ENCODE results near the gene HNRNPUL2. TPM values are rescaled to one million over a fixed set of nuclear protein-coding genes. Genes with fewer than 3 reads are reported as not detected.
"Not testable (repeated sequence)": the region's sequence is repeated elsewhere in the genome, so short reads cannot be mapped to it uniquely, and the experiment has no call there.

Gene HNRNPUL2
- total RNA-seq, 1 donor from 2014 or later, result 30.9 TPM

DNA sequence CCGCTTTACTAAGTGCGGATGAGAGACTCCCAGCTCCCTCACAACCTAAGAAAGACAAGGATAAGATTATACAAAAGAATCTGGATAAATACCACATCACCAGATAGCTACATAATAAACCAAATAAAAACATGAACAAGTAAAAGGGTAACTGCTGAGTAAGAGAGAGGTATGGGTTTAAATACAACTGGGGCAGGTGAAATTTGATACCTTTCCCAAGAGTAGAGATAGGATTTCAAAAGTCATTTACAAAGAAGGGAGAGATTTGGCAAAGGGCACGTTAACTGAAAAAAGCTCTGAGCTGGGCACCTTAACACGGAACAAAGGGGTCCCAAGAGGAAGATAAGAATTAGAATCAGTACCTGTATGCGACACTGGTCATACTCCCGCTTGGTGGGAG is 50.1 kb downstream of the HNRNPUL2 start:
- H3K27ac Mint-ChIP-seq, result no peak overlapping the region
- Histone ChIP-seq H3K9me3 (ENCODE audit: low read depth) (no peaks in the 10 kb centered on the region), H3K4me3 (no peak overlapping the region), H3K9ac (no peak overlapping the region), H2AFZ (replicated peaks) (no peak overlapping the region), H3K4me1 (peaks cover 7% of the 10 kb centered on the region), H4K20me1 (ENCODE audit: low read depth) (peaks cover 8% of the 10 kb centered on the region), H3K79me2 (ENCODE audit: low read depth) (peaks cover 33% of the 10 kb centered on the region), H3K27me3 (no peaks in the 10 kb centered on the region), H3K36me3 (no peaks in the 10 kb centered on the region), H3K27ac (no peak overlapping the region), H3K4me2 (no peak overlapping the region), H3F3A (ENCODE audit: low read depth) (peaks cover 55% of the 10 kb centered on the region)
- peaks cover 2% of the 10 kb centered on the region for H3K27me3 Mint-ChIP-seq (ENCODE audit: insufficient read depth, low read depth)
- no peak for DNase-seq (ENCODE audit: low spot score)
- H3K4me3 Mint-ChIP-seq, result peak overlapping the region; percentile 93
- TF ChIP-seq EZH2 (IDR thresholded peaks at IDR 0.05), result no peak
- no peak for TF ChIP-seq CTCF (IDR thresholded peaks at IDR 0.05)
- H3K4me1 Mint-ChIP-seq, result peaks cover 33% of the 10 kb centered on the region
- H3K36me3 Mint-ChIP-seq, result peaks cover 19% of the 10 kb centered on the region
- H3K9me3 Mint-ChIP-seq, result no peaks in the 10 kb centered on the region

DNA sequence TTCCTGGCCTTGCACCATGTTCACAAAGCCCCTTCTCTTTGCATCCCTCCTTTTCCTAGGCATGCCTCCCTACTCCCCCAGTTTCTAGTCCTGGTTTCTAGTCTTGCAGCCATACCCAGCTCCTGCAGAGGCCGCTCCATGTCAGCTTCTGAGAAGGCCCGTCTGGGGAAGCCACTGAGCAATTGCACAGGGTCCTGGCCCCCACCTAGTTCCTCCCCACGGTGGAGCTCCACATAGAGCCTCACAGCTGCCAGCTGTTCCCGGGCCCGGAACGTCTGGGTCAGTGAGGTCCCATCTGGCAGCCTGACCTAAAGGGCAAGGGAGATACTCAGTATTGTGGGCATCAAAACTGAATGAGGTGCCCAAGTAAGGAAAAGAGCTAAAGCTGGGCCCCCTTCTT is 50.6 kb downstream of the HNRNPUL2 start:
- H3K79me2 ChIP-seq (ENCODE audit: low read depth), result peaks cover 38% of the 10 kb centered on the region
- TF ChIP-seq CTCF (IDR thresholded peaks at IDR 0.05) (no peak), EZH2 (IDR thresholded peaks at IDR 0.05) (no peak), EZH2phosphoT487 (IDR thresholded peaks at IDR 0.05) (no peak)
- Mint-ChIP-seq H3K4me1 (peaks cover 33% of the 10 kb centered on the region), H3K4me3 (peak overlapping the region; percentile 93), H3K9me3 (no peaks in the 10 kb centered on the region), H3K27ac (no peak overlapping the region), H3K36me3 (peaks cover 19% of the 10 kb centered on the region), H3K27me3 (ENCODE audit: insufficient read depth, low read depth) (peaks cover 2% of the 10 kb centered on the region)
- H3K4me3 ChIP-seq, result no peak overlapping the region
- H3K9ac ChIP-seq, result no peak overlapping the region
- no peaks in the 10 kb centered on the region for H3K36me3 ChIP-seq
- no peak overlapping the region for H2AFZ ChIP-seq (replicated peaks)
- no peaks in the 10 kb centered on the region for H3K9me3 ChIP-seq (ENCODE audit: low read depth)
- DNase-seq (ENCODE audit: low spot score), result no peak
- peaks cover 58% of the 10 kb centered on the region for H3F3A ChIP-seq (ENCODE audit: low read depth)
- H3K4me2 ChIP-seq, result no peak overlapping the region
- H3K27me3 ChIP-seq, result no peaks in the 10 kb centered on the region
- peaks cover 7% of the 10 kb centered on the region for H3K4me1 ChIP-seq
- H3K27ac ChIP-seq, result no peak overlapping the region
- peaks cover 8% of the 10 kb centered on the region for H4K20me1 ChIP-seq (ENCODE audit: low read depth)

DNA sequence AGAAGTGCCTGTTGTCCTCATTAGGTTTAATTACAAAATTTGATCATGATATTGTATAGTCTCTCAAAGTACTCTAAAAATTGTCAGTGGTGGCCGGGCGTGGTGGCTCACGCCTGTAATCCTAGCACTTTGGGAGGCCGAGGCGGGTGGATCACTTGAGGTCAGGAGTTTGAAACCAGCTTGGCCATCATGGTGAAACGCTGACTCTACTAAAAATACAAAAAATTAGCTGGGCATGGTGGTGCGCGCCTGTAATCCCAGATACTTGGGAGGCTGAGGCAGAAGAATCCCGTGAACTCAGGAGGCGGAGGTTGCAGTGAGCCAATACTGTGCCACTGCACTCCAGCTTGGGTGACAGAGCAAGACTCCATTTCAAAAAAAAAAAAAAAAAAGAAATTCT is 51.8 kb downstream of the HNRNPUL2 start:
- not testable (repeated sequence) for H3K4me2 ChIP-seq; H3K4me3 Mint-ChIP-seq; DNase-seq (ENCODE audit: low spot score); H3K27me3 Mint-ChIP-seq (ENCODE audit: insufficient read depth, low read depth); H2AFZ ChIP-seq (replicated peaks); H3K27ac ChIP-seq; H3K9me3 ChIP-seq (ENCODE audit: low read depth); H4K20me1 ChIP-seq (ENCODE audit: low read depth); H3K36me3 ChIP-seq; H3K27me3 ChIP-seq; H3K9me3 Mint-ChIP-seq; H3K27ac Mint-ChIP-seq; H3K4me1 ChIP-seq; H3K4me3 ChIP-seq; H3K9ac ChIP-seq
- peaks cover 33% of the 10 kb centered on the region for H3K4me1 Mint-ChIP-seq
- H3F3A ChIP-seq (ENCODE audit: low read depth), result peaks cover 63% of the 10 kb centered on the region
- H3K79me2 ChIP-seq (ENCODE audit: low read depth), result peaks cover 46% of the 10 kb centered on the region
- peaks cover 19% of the 10 kb centered on the region for H3K36me3 Mint-ChIP-seq

DNA sequence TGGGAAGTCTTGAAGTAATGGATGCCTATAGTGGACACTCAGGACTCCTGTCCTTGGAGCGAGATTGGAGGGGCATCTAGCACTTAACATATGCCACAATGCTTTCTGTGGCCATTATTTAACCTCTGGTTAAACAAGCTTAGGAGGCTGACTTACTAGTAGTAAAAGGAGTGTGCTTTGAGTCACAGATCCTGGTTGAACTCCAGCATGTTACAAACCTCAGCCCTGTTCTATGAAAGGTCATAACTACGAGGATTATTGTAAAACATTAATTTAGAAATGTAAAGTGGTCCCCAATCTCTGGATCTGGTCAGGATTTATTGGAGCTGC is 54.1 kb downstream of the HNRNPUL2 start:
- Histone ChIP-seq H4K20me1 (ENCODE audit: low read depth) (peaks cover 3% of the 10 kb centered on the region), H3K9ac (no peak overlapping the region), H3K4me2 (no peak overlapping the region), H3K79me2 (ENCODE audit: low read depth) (peaks cover 38% of the 10 kb centered on the region), H3K27ac (no peak overlapping the region), H3K4me3 (no peak overlapping the region), H3K27me3 (no peaks in the 10 kb centered on the region), H2AFZ (replicated peaks) (no peak overlapping the region), H3K4me1 (peaks cover 7% of the 10 kb centered on the region), H3K36me3 (no peaks in the 10 kb centered on the region), H3F3A (ENCODE audit: low read depth) (peaks cover 73% of the 10 kb centered on the region), H3K9me3 (ENCODE audit: low read depth) (no peaks in the 10 kb centered on the region)
- Mint-ChIP-seq H3K36me3 (peaks cover 18% of the 10 kb centered on the region), H3K4me3 (peak overlapping the region; percentile 100), H3K27me3 (ENCODE audit: insufficient read depth, low read depth) (no peaks in the 10 kb centered on the region), H3K9me3 (no peaks in the 10 kb centered on the region), H3K4me1 (peaks cover 34% of the 10 kb centered on the region), H3K27ac (no peak overlapping the region)
- TF ChIP-seq EZH2 (IDR thresholded peaks at IDR 0.05) (no peak), EZH2phosphoT487 (IDR thresholded peaks at IDR 0.05) (no peak), CTCF (IDR thresholded peaks at IDR 0.05) (no peak)
- DNase-seq (ENCODE audit: low spot score), result no peak

Data from neural progenitor cell (in vitro differentiated cells).